HG03066 (cell line): ENCODE measurements around the gene DNHD1.

Experiments used
- ATAC-seq: cut with Tn5 transposase; IDR thresholded peaks from one replicate; pipeline ENCODE4 v1.9.1; 2021; ENCODE audit warnings: low read depth; ENCODE audit not compliant: unreplicated experiment

DNHD1 gene

GRCh38 chr11:6561288-6561687 lies 64.2 kb downstream of the DNHD1 start:
- ATAC-seq, result no peak

- no peak for ATAC-seq
Observed at GRCh38 chr11:6563121-6563619, 66.1 kb downstream of the DNHD1 start.

DNA sequence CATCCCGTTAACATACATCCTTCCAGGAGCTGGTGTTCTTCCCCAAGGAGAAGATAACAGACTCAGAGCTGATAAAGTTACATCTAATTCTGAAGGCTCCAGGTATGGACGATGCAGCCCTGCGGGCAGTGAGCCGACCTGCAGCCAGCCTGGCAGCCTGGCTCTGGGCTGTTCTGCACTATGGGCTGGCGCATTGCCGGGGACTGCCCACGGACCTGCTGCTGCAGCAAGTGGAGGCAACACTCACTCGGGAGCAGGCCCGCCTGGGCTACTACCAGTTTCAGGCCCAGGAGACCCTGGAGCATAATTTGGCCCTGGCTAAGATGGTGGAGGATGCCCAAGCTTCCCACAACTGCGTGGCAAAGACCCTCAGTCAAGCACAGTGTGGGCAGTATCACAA lies 66.6 kb downstream of the DNHD1 start:
- no peak for ATAC-seq

GRCh38 chr11:6565325-6565724 lies 68.2 kb downstream of the DNHD1 start:
- ATAC-seq, result no peak

GRCh38 chr11:6565988-6566703 lies 69.1 kb downstream of the DNHD1 start:
- no peak for ATAC-seq

DNA sequence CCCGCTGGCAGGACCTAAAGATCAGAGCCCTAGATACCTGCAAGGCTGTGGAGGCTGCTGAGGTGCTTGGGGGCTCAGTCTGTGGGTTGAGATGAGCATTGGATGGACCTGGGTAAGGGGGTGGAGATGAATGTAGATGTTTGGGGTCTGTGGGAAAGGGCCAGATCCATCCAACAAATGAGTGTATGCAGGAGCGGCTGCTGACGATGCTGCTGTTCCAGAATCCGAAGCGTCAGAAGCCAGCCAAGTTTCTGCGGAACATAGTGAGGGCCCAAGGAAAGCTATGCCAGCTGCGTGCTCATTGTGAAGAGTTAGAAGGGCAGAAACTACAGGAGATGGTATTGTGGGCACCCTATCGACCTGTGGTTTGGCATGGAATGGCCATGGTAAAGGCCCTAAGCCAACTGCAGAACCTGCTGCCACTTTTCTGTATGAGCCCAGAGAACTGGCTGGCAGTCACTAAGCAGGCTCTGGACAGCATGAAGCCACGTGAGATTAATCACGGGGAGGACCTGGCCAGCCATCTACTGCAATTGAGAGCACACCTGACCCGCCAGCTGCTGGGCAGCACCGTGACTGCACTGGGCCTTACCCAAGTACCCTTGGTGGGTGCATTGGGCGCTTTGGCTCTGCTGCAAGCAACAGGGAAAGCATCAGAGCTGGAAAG lies 69.8 kb downstream of the DNHD1 start:
- no peak for ATAC-seq

GRCh38 chr11:6567371-6567745 lies 70.3 kb downstream of the DNHD1 start:
- no peak for ATAC-seq

DNA sequence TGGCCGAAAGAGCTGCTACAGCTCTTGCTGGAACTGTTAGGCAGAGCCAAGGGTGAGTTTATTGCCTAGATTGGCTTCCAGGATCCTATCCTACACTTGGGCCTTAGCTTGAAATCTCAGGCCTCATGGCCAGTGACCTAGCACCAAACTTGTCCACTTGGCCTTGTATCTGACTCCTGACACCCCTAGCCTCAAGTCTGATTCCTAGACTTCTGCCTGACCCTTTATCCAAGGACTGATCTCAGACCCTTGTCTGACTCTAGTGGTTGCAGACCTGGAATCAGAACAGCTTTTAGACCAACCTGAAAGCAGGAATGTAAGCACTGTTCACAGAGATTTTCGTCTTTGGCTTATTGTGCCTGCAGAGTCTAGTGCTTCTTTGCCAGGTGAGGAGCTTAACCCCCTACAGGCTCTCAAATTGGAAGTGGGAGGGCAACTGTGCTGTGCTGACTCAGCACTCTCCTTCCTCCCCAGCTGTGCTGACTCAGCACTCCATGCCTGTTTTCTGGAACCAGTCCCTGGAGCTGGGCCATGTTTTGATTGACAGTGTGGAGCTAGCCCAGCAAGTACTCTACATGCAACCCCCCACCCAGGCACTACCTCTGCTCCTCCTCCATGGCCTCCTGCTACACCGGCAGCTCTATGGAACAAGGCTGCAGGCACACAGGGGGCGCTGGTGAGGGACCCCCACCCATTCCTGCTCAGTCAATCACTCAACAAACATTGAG lies 71.3 kb downstream of the DNHD1 start:
- no peak for ATAC-seq

- no peak for ATAC-seq
Observed at GRCh38 chr11:6569706-6570105, 72.6 kb downstream of the DNHD1 start.

DNA sequence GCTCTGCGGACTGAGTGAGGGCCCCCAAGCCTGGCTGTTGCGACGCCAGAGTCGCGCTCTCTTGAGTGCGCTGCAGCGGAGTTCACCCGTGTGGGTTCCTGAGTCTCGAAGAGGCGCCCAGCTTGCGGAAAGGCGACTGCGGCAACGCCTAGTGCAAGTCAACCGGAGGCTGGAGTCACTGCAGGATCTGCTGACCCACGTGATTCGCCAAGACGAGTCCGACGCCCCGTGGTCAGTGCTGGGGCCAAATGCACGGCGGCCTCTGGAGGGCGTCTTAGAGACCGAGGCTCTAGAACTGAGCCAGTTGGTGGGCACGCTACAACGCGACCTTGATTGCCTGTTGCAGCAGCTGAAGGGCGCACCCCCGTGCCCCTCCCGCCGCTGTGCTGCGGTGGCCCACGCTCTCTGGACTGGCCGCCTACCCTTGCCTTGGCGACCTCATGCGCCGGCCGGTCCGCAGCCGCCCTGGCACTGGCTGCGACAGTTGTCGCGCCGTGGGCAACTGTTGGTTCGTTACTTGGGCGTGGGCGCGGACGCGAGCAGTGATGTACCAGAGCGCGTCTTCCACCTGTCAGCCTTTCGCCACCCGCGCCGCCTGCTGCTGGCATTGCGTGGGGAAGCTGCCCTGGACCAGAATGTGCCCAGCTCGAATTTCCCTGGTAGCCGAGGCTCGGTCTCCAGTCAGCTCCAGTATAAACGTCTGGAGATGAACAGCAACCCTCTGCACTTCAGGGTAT lies 73.8 kb downstream of the DNHD1 start:
- ATAC-seq, result no peak

- no peak for ATAC-seq
Observed at GRCh38 chr11:6571434-6572008, 74.4 kb downstream of the DNHD1 start.

DNA sequence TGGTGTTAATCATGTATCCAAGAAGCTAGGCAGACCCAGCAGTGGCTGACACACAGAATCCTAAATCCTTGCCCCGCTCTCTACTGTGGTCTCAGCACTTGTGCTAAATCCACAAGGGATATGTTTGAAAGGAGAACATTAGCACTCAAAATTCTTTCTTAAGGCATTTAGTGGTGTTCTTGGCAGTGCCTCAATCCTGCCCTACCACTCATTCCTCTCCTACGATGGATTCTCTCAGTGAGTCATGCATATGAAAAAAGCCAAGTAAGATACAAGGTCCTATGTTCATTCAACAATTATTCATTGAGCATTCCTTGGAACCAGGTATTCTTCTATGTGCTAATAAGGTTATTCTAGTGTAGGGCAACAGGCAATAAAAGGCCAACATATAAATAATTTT lies 75.1 kb downstream of the DNHD1 start:
- ATAC-seq, result no peak

GRCh38 chr11:6574816-6575715 lies 78.0 kb downstream of the DNHD1 start:
- no peak for ATAC-seq

DNA sequence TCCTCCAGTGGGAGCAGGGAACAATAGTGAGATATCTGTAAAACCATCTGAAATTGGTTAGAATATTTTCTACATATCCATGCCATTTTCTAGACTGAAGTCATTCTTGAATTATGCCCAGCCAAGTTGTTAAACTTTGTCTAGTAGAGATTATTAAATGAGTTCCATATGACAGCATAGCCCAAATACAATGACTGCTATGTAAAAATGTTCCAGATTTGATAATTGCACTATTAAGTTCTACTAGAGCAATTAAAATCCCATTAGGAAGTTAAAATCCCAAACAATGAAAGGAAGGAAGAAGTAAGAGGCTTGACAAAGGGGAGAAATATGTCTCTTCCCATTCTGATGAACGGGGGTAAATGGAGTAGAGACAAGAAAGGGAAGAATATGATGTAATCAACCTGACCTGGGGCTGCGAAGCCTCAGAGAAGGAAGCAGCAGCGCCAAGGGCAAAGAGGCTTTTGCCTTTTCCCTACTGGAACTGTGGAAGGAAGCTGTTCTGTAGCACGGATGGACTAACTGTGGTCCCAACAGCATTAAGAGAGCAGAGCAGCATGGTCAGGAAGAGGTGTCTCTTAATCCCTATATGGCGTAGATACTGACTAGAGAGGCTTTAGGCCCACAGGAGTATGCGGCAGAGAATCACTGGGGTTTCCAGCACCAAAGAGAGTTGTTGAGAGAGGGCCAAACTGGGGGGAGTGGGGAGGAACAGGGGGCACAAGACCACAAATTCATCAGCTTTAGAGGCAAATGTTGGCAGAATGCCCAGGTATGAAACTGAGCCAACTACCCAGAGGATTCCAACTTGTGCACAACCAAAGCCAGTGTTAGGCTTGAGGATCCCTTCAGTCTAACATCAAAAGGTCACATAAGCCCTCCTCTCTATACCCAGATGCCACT lies 79.6 kb downstream of the DNHD1 start:
- ATAC-seq, result no peak

DNA sequence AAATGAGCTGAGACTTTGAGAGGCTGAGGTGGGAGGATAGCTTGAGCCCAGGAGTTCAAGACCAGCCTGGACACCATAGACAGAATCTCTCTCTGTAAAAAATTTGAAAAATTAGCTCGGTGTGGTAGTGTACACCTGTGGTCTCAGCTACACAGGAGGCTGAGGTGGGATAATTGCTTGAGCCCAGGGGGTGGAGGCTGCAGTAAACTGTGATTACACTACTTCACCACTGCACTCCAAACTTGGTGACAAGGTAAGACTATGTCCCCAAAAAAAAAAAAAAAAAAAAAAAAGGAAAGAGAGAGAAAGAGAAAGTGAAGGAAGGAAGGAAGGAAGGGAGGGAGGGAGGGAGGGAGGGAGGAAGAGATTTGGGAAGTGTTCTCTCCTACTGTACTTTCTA lies 81.1 kb downstream of the DNHD1 start:
- no peak for ATAC-seq

DNA sequence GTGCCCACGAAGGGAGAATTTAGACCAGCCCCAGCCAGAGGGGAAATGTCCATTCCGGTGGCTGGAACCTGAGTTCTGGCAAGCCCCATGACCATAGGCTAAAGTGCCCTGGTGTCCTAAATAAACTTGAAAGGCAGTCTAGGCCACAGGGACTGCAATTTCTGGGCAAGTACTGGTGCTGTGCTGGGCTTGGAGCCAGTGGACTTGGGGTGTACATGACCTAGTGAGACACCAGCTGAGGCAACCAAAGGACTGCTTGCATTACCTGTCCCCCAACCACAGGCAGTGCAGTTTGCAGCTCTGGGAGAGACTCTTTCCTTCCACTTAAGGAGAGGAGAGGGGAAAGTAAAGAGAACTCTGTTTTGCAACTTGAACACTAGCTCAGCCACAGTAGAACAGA lies 82.6 kb downstream of the DNHD1 start:
- no peak for ATAC-seq

DNA sequence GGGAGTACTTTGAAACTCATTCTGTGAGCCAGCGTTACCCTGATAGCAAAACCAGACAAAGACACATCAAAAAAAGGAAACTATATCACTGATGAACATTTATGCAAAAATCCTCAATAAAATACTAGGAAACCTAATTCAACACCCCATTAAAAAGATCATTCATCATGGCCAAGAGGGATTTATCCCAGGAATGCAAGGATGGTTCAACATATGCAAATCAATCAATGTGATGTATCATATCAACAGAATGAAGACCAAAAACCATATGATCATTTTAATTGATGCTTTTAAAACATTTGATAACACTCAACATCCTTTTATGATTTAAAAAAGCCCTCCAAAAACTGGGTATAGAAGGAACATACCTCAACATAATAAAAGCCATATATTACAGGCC lies 86.5 kb downstream of the DNHD1 start:
- no peak for ATAC-seq

DNA sequence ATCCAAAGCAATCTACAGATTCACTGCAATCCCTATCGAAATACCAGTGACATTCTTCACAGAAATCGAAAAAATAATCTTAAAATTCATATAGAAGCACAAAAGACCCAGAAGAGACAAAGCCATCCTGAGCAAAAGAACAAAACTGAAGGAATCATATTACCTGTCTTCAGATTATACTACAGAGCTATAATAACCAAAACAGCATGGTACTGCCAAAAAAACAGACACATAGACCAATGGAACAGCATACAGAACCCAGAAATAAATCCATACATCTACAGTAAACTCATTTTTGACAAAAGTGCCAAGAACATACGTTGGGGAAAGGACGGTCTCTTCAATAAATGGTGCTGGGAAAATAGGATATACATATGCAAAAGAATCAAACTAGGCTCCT lies 87.4 kb downstream of the DNHD1 start:
- ATAC-seq, result no peak
